SW480 (cell line): ENCODE measurements around the gene TEK.
"Not testable (repeated sequence)": the region's sequence is repeated elsewhere in the genome, so short reads cannot be mapped to it uniquely, and the experiment has no call there.

Experiments used
- DNase-seq: peaks from one replicate; pipeline ENCODE4 v3.0.0-alpha.2; 2016; ENCODE audit warnings: low spot score

The TEK gene

DNA sequence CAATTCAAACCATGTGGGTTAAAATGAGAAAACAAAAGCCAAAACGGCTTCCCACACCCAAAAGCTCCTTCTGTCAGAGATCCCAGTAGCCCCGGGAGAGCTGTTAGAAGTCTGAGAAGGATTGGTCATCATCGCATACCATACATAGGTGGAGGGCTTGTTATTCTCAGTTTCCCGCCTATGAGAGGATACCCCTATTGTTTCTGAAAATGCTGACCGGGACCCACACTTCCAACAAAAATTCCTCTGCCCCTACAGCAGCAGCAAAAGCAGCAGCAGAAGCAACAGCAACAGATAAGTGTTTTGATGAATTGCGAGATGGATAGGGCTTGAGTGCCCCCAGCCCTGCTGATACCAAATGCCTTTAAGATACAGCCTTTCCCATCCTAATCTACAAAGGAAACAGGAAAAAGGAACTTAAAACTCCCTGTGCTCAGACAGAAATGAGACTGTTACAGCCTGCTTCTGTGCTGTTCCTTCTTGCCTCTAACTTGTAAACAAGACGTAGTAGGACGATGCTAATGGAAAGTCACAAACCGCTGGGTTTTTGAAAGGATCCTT is at the start of gene TEK:
Gene TEK (plus strand): TSS at position 245 of the 561 bp plus-strand sequence. CDS start 366 bp downstream, outside the sequence.
- DNase-seq, result no peak

GRCh38 chr9:27059412-27059811 is 49.6 kb upstream of the TEK start:
- DNase-seq, result no peak

- DNase-seq, result no peak
These were observed 49.1 kb upstream of the TEK start for GRCh38 chr9:27059907-27060306.

- DNase-seq, result no peak
These were observed 43.7 kb upstream of the TEK start for GRCh38 chr9:27065288-27065687.

DNA sequence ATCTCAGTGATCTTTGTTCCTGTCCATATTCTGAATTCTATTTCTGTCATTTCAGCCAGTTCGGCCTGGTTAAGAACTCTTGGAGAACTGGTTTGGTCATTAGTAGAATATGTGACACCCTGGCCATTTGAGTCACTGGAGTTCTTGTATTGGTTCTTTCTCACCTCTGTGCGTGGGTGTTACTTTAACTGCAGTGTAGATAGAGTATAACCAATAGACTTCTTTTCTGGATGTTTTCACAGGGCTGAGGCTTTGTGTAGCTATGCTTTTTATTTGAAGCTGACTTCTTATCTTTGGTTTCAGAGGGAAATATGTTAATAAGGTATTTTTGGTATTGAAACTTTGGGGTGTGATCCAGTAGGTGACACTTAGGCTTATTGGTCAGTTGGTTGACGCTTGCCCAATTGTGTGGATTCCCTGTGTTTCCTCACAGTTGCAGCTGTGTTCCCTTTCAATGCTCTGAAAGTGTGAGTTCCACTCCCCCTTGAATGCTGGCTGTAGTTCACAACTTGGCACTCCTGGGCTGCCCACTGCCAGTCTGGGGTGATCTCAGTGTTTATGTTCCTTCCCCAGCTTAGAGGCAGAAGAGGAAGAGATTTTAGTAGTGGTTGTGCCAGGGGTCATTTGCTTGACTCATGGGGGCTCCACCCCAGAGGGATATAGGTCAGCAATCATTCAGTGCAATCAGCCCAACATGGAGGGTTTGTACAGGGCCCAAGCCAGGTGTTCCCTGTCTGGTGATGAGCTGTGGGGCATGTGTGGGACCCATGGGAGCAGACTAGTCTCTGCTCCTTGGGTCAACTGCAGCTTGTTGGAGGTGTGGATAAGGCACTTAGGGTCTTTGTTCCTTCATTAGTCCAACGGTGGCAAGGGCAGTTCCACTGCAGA is 34.9 kb upstream of the TEK start:
- DNase-seq, result no peak

- no peak for DNase-seq
These were observed 30.3 kb upstream of the TEK start for GRCh38 chr9:27078685-27079084.

DNA sequence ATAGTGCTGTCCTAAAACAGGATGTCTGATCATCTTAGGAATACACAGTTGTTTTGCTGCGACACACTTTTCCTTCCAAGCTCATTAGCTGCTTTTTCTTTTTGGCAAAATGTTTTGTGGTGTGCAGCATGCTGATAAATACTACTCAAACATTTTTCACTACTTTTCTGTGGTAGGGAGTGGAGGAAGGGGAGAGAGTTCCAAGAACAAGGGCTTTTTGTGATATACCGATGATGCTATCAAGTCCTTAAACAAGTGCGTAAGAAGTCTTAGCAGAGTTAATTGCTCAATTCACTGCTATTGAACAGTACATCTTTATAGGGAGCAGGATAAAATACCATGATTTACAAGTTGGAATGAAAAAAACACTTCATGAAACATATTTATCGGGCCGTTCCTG is 23.6 kb upstream of the TEK start:
- DNase-seq, result no peak

DNA sequence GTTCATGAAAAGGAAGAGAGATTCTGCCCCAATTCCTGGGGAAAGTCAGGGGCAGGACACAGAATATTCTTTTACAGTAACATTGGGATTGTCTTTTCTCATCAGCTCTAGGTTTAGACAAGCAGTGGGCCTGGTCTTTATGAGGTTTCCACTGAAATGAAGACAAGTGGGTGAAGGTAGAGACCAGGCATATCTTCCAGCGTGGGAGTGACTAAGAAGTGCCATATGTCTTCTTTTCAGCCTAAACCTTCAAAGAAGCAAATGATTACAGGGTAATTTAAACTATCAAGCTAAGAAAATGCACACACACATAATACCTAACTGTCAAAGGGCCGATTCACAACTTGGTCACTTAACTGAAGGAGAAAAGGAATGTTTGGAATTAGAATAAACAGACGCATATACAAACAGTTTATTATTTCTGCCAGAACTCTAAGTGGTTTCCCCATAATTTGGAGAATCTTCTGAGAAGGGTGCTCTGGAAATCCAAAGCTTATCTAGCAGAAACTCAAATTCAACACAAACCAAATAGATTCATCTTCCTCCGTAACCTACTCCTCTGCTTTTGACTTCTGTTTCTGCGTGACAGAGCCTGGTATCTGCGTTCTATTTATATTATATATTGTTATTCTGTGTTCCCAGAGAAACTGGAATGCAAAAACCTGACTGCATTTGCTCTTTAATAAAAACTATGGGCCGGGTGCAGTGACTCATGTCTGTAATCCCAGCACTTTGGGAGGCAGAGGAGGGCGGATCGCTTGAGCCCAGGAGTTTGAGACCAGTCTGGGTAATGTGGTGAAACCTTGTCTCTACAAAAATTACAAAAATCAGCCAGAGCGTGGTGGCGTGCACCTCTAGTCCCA is 22.0 kb upstream of the TEK start:
- DNase-seq, result no peak

DNA sequence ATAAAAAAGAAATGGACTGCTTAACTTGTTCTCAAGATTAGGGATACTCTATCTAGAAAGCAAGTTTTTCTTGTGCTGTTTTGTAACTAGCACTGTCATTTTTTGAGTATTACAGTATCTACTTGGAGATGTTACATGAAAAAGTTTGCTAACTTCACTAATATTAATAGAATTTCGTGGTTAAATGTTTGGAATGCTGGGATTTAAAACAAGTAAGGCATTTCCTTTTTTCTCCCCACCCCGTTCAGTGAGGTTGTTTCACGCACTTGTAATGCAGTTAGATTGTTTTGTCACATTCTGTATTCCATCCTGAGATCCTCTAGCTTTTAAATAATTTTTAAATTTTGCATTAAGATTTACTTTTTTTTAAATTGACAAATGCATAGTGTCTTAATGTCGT is 20.0 kb upstream of the TEK start:
- DNase-seq, result no peak

GRCh38 chr9:27089706-27090105 is 19.3 kb upstream of the TEK start:
- no peak for DNase-seq

- DNase-seq, result no peak
These were observed 18.8 kb upstream of the TEK start for GRCh38 chr9:27090231-27090630.

GRCh38 chr9:27090711-27091110 is 18.3 kb upstream of the TEK start:
- no peak for DNase-seq

- DNase-seq, result not testable (repeated sequence)
These were observed 16.5 kb upstream of the TEK start for GRCh38 chr9:27092496-27092895.

GRCh38 chr9:27093384-27094067 is 15.5 kb upstream of the TEK start:
- DNase-seq, result not testable (repeated sequence)

GRCh38 chr9:27094640-27095298 is 14.3 kb upstream of the TEK start:
- DNase-seq, result no peak

- DNase-seq, result no peak
These were observed 1.8 kb upstream of the TEK start for GRCh38 chr9:27107241-27107640.

DNA sequence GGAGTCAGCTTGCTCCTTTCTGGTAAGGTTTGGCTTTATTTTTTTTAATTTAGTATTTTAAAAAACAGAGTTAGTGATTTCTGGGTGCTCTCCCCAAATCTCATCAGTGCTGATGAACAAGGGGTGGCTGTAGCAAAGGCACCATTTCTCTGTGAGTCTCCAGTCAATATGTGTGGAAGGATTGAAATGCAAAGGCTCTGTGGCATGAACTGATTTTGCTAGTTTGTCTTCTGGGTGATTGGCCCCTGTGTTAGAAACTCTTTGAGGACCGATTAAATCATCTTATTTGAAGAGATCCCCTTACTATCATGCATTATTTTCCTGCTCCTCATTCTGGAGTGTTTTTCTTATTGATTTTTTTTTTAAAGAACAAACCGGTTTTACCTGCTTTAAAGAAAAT is 596 bp downstream of the TEK start:
- no peak for DNase-seq

DNA sequence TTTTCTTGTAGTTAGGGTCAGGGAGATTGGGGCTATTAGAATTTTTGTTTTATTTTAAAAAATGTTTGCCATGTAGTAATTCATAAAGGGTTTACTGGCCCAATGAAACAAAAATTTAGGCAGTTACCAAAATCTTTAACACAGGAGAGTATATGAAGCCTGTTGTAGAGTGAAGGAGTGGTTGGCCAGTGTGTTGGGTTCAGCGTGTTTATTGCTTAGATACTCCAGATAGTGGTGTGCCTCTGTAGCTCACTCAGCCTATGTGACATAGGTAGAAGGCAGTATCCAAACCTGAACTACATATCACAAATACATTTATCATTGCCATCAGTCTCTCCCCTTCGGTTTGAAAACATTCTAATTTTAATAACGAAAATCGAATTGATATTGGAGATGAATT is 1.2 kb downstream of the TEK start:
- no peak for DNase-seq

- DNase-seq, result no peak
These were observed 3.2 kb downstream of the TEK start for GRCh38 chr9:27112235-27112634.

DNA sequence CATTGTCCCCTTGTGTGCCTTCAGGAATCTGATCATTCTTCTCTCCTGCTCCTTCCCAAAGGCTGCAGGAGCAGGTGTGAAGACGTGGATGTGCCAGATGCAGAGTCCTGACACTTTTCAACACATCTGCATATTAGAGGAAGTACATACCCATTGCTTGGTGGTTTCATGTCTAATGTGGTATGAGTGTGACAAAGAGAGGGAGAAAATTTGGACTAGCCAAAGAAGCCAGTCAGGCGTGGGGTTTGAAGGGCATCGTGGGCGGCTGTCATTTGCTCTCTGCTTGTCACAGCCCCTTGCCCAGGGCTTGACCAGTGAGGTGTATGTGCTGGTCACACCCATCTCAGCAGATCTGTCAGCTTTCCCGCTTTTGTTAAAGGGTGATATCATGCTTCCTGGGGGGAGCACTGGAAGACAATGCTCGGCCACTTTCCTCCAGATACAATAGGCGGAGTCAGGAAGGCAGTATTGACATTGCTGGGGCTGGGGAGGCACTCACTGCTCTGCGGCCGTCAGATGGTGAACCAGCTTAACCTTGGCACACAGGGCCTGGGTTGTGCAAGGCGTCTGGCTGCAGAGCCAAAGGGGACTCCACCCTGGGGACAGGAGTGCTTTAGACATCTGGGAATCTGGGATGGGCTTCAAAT is 8.6 kb downstream of the TEK start:
- peak; percentile 17 for DNase-seq

- DNase-seq, result no peak
These were observed 9.9 kb downstream of the TEK start for GRCh38 chr9:27118916-27119315.
